Activated CD8-positive, alpha-beta T cell treated with anti-CD3 and anti-CD28 coated beads for 36 hours (primary cell): ENCODE measurements around the gene EIF3L. TPM values are rescaled to one million over a fixed set of nuclear protein-coding genes. Genes with fewer than 3 reads are reported as not detected.

Experiments
- ATAC-seq: fragments of 200-7000 bp; cut with Tn5 transposase; one replicate; pipeline ENCODE4 v1.10.0; 2021; ENCODE audit warnings: mild to moderate bottlenecking, moderate library complexity
- CTCF ChIA-PET: fragments of 350-600 bp; sonication (Branson Sonifier 250); formaldehyde crosslinking; loops from one replicate; lab custom pipeline; 2021; ENCODE audit warnings: antibody characterized with exemption; lab: Charles Lee
- POLR2A ChIA-PET: fragments of 350-600 bp; sonication (Branson Sonifier 250); formaldehyde crosslinking; loops from one replicate; lab custom pipeline; 2021; ENCODE audit warnings: antibody characterized with exemption; lab: Charles Lee
- DNase-seq: peaks from one replicate; pipeline ENCODE4 v3.0.0-alpha.2; 2020
- H3K27ac Mint-ChIP-seq: one replicate; pipeline ENCODE4 v1.8.0; 2021; ENCODE audit warnings: mild to moderate bottlenecking, mixed read lengths
- H3K27me3 Mint-ChIP-seq: one replicate; pipeline ENCODE4 v1.8.0; 2021; ENCODE audit warnings: mixed read lengths
- H3K36me3 Mint-ChIP-seq: one replicate; pipeline ENCODE4 v1.8.0; 2021; ENCODE audit warnings: low read depth, mixed read lengths
- H3K4me1 Mint-ChIP-seq: one replicate; pipeline ENCODE4 v1.8.0; 2021; ENCODE audit warnings: low read depth, mixed read lengths
- H3K4me3 Mint-ChIP-seq: one replicate; pipeline ENCODE4 v1.8.0; 2021; ENCODE audit warnings: mild to moderate bottlenecking, moderate library complexity, mixed read lengths
- H3K9me3 Mint-ChIP-seq: one replicate; pipeline ENCODE4 v1.8.0; 2021; ENCODE audit warnings: mixed read lengths
- intact Hi-C: fragments of 100-400 bp; cut with micrococcal nuclease; formaldehyde crosslinking; loops from one replicate; pipeline ENCODE4 v1.10.0; 2022
- total RNA-seq, 2 experiments: library from RNA; stranded (reverse); gene quantifications; one replicate each; pipeline ENCODE4 v1.2.3, GENCODE V29; 2021
- TF ChIP-seq, protein P1 (sequence below): fragments of 200-600 bp; IDR thresholded peaks from one replicate; pipeline ENCODE4 v1.8.0; 2022; ENCODE audit warnings: antibody characterized with exemption, mild to moderate bottlenecking

EIF3L gene
- total RNA-seq, 2 experiments from 2014 or later = 687 to 694 TPM

DNA sequence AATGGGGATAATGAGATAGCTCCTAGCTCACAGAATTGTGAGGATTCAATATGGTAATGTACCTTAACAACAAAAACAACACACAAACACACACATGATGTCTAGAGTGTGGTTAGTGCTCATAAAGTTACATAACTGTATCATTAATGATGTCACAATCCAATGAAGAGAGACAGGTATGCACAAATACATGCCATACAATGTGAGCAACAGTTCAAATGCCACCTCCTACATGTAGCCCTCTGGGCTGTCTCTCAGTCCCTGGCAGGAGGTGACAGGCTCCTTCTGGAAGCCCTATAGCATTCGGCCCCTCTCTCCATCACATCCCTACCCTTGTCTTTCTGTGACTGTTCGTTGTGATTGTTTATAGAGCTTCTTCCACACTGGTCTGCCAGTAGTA lies 48.6 kb downstream of the EIF3L start:
- Mint-ChIP-seq H3K4me1 (peaks cover 16% of the 10 kb centered on the region), H3K27me3 (no peaks in the 10 kb centered on the region), H3K4me3 (no peak overlapping the region), H3K27ac (peak overlapping the region; percentile 62), H3K36me3 (no peaks in the 10 kb centered on the region), H3K9me3 (no peaks in the 10 kb centered on the region)
- ChIA-PET POLR2A (interaction anchor here (1.0 to 2.5 kb wide), 5 partner anchors 8 to 29 kb away, joined by 3 to 15 read pairs (median 4); partner anchors contain the start of gene MICALL1), CTCF (interaction anchor here (1.0 to 3.5 kb wide), 8 partner anchors 8 to 80 kb away, joined by 4 to 20 read pairs (median 8); partner anchors contain the start of gene MICALL1)
- ATAC-seq = no peak
- no peak for DNase-seq
- TF ChIP-seq, protein P1, sequence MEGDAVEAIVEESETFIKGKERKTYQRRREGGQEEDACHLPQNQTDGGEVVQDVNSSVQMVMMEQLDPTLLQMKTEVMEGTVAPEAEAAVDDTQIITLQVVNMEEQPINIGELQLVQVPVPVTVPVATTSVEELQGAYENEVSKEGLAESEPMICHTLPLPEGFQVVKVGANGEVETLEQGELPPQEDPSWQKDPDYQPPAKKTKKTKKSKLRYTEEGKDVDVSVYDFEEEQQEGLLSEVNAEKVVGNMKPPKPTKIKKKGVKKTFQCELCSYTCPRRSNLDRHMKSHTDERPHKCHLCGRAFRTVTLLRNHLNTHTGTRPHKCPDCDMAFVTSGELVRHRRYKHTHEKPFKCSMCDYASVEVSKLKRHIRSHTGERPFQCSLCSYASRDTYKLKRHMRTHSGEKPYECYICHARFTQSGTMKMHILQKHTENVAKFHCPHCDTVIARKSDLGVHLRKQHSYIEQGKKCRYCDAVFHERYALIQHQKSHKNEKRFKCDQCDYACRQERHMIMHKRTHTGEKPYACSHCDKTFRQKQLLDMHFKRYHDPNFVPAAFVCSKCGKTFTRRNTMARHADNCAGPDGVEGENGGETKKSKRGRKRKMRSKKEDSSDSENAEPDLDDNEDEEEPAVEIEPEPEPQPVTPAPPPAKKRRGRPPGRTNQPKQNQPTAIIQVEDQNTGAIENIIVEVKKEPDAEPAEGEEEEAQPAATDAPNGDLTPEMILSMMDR = no peak
- intact Hi-C loops = no loop called here

DNA sequence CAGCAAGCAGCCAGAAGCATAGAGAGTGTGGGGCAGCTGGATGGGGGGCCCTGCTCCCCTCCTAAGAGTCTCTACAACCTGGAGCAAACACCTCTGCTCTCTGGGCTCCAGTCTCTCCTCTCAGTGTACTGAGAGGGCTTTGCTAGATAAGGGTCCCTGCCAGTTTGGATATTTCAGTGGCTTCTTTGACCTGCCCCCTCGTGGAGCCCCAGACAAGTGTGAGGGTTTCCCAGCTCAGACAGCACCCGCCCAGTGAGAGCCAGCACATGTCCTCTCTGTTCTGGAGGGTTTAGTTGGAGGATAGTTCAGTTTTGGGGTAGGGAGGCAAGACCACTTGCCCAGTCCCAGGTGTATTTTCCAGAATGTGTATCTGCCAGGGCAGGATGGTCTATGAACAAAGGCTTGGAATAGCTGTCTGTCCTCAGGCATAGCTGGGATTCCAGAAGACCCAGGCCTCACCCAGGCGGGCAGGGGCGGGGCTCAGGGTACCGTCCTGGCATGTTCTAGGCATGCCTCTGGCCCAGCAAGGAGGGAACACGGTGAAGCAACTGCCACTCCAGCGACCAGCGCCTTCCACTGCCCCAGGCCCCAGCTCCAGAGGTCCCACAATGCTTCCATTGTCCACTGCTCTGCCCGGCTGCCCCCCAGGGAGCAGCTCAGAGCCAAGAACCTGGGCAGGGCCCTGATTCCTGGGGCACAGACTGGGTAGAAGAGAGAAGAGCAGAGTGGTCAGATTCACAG lies 49.4 kb downstream of the EIF3L start:
- no peaks in the 10 kb centered on the region for H3K27me3 Mint-ChIP-seq
- no peak overlapping the region for H3K4me3 Mint-ChIP-seq
- ChIA-PET CTCF (interaction anchor here (0.8 to 3.5 kb wide), 4 partner anchors 35 to 81 kb away, joined by 3 to 20 read pairs (median 9); no protein-coding TSS in a partner anchor), POLR2A (no interaction called here)
- H3K27ac Mint-ChIP-seq = peak overlapping the region; percentile 62
- DNase-seq = no peak
- H3K9me3 Mint-ChIP-seq = no peaks in the 10 kb centered on the region
- intact Hi-C loops = no loop called here
- no peaks in the 10 kb centered on the region for H3K36me3 Mint-ChIP-seq
- peaks cover 16% of the 10 kb centered on the region for H3K4me1 Mint-ChIP-seq
- ATAC-seq = no peak
- TF ChIP-seq, protein P1 = no peak

DNA sequence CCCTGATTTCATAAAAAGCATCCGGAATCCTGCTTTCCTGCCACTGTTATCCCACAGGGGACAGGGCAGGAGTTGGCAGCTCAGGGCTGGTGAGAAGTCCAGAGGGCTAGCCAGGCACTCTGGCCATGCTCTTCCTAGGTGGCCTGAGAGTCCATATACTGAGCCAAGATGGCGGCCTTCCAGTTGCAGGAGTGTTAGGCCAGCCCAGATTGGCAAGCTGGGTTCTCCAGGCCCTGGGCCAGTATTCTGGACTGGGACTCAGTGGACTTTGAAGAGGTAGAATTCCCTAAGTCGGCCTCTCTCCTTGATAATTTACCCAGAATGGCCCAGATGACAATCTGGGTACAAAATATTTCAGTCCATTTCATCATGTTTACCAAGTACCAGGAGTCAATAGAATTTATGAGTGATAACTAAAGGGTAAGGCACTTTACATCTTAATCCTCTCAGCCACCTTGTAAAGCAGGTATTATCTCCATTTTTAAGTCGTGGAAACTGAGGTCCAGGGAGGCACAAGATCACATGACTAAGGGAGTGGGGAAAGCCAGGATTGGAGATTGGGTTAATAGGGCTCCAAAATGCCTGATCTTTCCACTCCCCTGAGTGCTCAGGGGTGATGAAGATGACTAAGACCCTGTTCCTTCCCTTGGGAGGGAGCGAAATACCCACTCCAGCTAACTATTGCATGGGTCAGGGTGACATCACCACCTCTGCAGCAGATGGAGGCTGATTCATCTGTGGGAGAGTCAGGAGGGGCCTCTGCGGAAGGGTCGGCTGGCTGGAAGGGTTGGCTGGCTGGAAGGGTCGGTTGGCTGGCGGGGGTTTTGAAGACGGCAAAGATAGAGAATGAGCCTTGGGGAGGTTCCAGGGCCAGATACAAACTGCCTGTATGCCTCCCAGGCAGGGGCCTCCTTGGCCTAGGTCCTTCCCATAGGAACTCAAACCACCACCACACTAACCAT lies 55.6 kb downstream of the EIF3L start:
- ATAC-seq = peak; percentile 32
- DNase-seq = peak; percentile 45
- H3K4me1 Mint-ChIP-seq = peaks cover 21% of the 10 kb centered on the region
- H3K9me3 Mint-ChIP-seq = no peaks in the 10 kb centered on the region
- ChIA-PET CTCF (interaction anchor here (0.9 to 2.2 kb wide), 11 partner anchors 8 to 262 kb away, joined by 3 to 16 read pairs (median 5); partner anchors contain the start of genes C22orf23 and POLR2F), POLR2A (interaction anchor here (0.9 to 2.8 kb wide), 6 partner anchors 8 to 49 kb away, joined by 3 to 15 read pairs (median 4); partner anchors contain the start of genes C22orf23 and POLR2F)
- H3K36me3 Mint-ChIP-seq = no peaks in the 10 kb centered on the region
- TF ChIP-seq, protein P1 = no peak
- H3K4me3 Mint-ChIP-seq = peak overlapping the region; percentile 70
- peak overlapping the region; percentile 84 for H3K27ac Mint-ChIP-seq
- intact Hi-C loops = no loop called here
- no peaks in the 10 kb centered on the region for H3K27me3 Mint-ChIP-seq

DNA sequence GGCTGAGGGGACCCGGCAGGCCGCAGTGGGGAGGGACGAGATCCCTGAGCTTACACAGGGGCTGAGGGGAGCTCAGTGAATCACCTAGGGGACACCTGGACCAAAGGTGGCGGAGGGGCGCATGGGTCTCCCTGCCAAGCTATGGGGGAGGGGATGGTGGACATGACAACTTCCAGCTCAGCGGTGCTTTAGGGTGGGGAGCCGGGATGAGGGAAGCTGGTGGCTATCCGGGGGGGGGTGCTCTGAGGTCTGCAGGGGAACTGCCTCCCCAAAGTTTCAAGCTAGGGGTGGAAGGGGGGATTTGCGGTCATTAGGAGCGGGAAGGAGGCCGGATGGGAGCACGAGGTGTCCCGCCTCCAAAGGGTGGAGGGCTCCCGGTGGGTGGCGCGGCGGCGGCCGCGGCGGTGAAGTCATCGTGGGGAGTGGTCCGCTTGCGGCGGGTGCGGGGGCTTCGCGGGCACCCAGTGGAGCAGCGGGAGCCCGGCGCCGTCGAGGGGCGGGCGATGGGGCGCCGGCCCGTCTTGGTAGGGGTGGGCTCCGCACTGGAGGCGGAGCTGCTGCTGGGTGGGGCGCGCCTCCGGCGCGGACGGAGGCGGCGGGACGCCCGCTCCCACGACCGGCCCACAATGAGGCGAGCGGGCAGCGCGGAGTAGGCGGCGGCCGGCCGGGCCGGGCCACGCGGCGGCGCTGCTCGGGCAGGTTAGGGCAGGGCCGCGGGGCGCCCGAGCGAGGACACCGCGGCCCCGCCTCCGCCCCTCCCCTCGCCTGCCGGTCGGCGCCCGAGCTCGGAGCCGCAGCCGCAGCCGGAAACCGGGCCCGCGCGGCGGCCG lies 56.5 kb downstream of the EIF3L start, which contains the start of gene MICALL1:
MICALL1 (plus strand) TSS at position 764 of the 830 bp plus-strand sequence. CDS start 126 bp downstream, outside the sequence.
- ATAC-seq (peak; percentile 86), DNase-seq (peak; percentile 66)
- Mint-ChIP-seq H3K9me3 (no peaks in the 10 kb centered on the region), H3K36me3 (no peaks in the 10 kb centered on the region), H3K27me3 (no peaks in the 10 kb centered on the region), H3K4me3 (peak within 1 kb of the TSS; percentile 71), H3K4me1 (peaks cover 21% of the 10 kb centered on the region), H3K27ac (peak within 1 kb of the TSS; percentile 84)
- TF ChIP-seq, protein P1 = no peak
- intact Hi-C loops = no loop called here
- ChIA-PET POLR2A (interaction anchor here (0.6 to 2.8 kb wide), 8 partner anchors 9 to 48 kb away, joined by 3 to 15 read pairs (median 4); partner anchors contain the start of genes C22orf23 and POLR2F), CTCF (interaction anchor here (0.6 to 2.2 kb wide), 12 partner anchors 9 to 732 kb away, joined by 3 to 16 read pairs (median 6); partner anchors contain the start of genes C22orf23 and POLR2F)
